ENCODE data around the gene GRIN2A.
A peak's percentile ranks its signal among the peaks of the same experiment; 100 is the strongest.

Gene GRIN2A

DNA sequence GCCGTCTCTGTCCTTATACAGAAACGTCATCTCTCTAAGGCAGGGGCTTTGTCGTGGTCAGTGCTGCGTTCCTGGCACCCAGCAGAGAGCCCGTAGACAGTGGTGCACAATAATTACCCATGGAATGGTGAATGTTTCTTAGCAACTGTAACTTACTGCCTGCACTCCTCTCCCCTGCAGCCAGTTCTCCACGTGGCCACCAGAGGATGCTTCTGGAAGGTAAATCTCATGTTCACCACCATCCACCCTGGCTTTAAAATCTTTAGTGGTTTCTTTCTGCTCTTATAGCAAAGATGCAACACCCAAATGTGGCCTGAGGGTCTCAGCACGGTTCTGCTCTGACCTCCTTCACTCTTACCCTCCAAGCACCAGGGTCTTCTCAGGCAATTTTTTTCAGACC lies 150.8 kb downstream of the GRIN2A start:
- no peak for DNase-seq (ENCODE audit: low spot score)

DNA sequence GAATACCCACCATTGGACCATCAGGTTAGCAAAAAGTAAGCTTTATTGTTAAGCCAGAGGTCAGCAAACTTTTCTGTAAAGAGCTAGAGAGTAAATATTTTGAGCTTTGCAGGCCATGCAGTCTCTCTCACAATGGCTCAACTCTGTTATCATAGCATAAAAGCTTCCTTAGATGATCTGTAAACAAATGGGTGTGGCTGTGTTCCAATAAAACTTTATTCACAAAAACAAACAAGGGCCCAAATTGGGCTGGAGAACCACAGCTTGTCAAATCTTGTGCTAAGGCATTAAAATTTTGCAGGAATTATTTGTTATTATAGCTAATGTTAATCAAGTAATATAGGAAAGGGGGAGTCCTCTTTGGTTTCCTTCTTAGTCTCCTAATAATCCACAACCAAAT lies 153.6 kb downstream of the GRIN2A start:
- DNase-seq (ENCODE audit: low spot score) = no peak

DNA sequence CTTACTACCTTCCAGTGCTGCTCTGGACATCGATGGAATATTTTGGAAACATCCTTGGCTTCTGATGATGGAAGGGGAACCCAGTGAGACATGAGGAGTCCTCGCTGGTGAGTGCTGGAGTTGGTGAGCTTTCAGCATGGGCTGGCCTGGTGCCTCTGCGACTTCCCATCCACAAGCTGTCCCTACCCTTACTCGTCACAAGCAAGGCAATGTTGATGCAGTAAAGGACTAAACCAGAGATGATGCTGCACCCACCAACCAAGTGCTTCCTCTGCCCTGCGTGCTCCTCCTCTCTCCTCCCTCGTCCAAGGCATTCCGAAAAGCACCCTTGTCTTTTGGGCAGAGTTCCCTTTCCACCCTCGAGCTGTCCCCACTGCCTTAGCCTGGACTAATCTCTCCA lies 154.7 kb downstream of the GRIN2A start:
- DNase-seq (ENCODE audit: low spot score) = no peak

DNA sequence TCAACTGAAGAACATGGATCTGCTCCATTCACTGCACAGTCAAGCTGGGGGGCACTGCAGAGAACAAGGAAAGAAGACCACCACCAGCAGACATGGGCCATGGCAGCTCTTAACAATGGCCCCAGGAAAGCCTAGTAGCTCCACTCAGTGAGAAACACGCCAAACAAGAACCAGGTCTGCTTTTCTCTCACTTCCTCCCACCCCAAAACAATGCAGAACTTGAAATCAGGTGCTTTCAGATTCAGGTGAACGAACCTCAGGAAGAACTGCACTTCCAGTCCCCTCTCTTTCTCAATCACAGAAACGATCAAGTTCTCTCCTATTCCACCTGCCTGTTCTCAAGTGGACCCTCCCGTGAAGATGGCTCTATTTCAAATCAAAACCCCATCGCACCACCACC lies 155.6 kb downstream of the GRIN2A start:
- DNase-seq (ENCODE audit: low spot score) = no peak

DNA sequence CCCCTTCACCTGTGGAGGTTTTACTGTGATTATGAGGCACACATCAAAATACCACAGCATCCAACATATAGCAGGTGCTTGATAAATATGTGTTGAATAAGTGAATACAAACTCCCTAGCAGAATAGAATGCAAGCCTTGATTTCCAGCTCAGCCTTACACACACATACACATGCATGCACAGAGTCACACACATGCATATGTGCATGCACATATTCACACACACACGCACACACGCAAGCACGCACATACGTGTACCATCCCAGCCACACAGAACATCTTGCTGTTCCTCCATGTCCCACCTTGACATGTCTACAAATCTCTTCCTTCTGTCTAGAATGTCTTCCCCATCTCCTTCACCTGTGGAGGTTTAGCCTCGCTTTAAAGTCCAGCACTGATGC lies 160.1 kb downstream of the GRIN2A start:
- DNase-seq (ENCODE audit: low spot score) = no peak

DNA sequence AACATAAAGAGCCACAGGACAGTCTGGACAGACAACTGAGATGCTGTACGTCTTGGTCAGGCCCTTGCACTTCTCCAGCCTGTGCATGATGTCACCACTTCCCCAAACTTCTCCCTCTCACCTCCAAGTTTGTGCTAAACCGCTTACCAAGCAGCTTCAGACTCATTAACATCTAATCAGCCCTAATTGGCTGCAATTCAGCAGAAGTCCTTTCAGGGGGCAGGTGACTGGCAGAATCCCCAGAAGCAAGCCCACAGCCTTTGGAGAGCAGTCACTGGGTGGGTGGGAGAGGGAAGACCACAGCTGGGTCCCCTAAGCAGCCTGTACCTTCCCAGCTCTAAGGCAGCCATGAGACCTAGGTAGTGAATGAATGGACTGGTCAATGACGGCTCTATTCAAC lies 161.4 kb downstream of the GRIN2A start:
- DNase-seq (ENCODE audit: low spot score) = no peak

DNA sequence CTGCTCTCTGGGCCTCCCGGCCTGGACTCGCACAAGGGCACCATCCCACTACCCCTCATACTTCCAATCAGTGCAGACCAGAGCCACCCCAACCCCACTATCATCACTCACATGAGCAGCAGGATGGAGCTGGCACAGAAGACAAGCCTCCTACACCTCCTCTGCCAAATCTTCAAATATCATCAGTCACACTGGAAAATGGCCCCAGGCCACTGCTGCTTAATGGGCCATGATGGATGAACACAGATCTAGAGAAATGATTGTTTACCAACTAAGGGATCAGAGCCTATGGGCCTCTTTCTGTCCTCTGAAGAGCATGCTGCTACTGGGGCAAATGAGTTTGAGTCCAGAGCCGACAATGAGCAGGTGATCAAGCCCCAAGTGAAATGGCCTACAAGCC lies 165.5 kb downstream of the GRIN2A start:
- no peak for DNase-seq (ENCODE audit: low spot score)

DNA sequence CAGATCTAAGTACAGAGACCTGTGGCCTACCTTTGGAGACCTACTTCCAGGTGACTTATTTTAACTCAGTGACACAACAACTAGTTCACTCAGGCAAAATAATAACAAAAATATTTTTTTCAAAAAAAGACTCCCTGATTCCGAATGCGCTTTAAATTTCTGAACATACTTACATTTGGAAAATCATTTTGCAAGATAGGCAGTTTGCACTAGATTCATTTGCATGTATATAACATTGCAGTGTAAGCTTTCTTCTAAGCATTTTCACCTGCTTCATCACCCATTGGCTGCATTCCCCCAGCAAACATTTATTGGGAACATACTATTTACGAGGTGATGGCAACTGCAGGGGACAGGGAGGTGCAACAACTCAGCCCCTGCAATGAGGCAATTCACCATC lies 166.8 kb downstream of the GRIN2A start:
- DNase-seq (ENCODE audit: low spot score) = no peak

DNA sequence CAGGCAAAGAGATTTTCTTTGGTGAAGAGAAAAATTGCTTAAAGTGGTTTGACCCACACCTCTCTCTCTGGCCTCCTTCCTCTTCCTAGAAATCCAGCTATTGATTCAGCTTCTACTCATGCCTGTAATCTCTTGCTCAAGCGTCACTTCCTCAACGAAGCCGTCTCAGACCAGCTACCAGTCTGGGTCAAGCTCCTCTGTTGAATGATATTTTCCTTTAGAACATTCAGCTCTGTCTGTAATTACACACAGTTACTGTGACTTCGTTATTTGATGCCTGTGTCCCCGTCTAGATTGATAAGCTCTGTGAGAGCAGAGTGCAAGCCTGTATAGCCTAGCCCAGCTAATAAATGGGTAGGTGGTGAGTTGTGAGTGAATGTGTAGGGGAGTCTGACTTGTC lies 168.5 kb downstream of the GRIN2A start:
- no peak for DNase-seq (ENCODE audit: low spot score)

DNA sequence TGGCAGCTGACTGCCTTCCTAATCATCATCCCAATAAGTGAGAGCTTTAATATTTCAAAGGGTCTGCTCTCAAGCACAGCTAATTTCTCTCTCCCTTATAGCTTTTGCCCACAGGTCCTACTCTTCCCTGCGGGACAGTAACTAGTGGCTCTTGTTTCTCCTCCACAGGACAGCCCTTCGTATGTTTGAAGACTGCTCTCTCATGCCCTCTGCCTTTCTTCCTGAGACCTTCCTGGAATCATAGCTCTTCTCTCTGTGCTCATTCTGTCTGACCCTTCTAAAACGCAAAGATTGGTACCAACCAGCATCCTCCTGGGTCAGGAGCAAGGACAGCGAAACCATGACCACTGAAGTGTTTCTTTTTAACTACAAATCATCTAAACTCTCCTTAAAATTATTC lies 168.9 kb downstream of the GRIN2A start:
- no peak for DNase-seq (ENCODE audit: low spot score)

DNA sequence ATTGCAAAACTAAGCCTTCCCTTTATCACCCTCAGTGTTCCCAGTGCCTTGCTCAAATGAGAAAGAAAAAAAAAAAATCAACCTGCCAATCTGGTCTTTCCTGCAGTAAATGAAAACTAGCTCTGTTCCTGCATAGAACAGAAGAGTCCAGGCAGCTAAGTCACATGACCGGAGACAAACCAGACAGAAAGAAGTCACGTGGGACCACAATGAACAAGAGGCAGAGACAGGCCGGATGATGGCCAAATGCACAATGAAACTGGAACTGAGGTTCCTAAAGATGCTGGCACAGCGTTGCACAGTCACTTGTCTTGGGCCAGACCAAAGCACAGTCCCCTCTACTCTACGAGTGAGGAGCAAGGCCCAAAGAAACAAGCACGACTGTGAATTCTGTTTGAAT lies 172.5 kb downstream of the GRIN2A start:
- DNase-seq (ENCODE audit: low spot score) = peak; percentile 26

DNA sequence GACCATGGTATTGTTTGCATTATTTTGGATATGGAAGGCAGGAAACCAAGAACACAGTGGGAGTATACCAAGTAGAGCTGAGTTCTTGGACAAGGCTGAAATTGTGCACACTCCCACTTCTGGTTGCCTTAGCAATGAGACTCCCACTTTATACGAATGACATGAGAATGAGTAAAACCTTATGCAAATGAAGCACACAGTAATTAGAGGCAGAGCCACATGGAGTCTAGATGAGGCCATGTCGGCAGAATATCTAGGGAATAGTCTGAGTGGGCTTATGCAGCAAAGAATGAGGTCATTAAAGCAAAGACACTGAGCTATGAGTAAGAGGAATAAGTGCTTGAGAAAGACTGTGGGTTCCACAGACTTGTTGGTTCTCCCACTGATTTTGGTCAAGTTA lies 178.7 kb downstream of the GRIN2A start:
- no peak for DNase-seq (ENCODE audit: low spot score)

DNA sequence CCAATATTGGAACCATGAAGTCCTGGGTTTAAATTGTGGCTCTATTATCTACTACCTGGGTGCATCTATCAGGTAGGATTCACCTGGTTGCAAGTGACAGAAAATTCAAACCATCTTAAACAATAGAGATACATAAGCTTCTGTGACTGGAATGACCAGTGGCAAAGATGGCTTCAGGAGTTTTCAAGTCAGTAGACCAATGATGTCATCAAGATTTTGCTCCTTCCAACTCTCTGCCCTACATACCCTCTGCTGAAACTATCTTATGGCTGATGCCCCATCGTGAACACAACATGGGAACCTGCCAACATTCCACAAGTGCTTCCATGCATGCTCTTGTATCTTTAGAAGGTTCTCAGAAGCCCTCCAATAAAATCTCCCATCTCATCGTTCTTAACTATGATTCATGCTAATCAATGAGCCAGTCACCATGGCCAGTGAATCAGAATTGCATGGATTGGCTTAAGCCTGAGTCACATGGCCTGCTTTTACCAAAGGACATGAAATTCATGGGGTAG lies 180.9 kb downstream of the GRIN2A start:
- no peak for DNase-seq (ENCODE audit: low spot score)

DNA sequence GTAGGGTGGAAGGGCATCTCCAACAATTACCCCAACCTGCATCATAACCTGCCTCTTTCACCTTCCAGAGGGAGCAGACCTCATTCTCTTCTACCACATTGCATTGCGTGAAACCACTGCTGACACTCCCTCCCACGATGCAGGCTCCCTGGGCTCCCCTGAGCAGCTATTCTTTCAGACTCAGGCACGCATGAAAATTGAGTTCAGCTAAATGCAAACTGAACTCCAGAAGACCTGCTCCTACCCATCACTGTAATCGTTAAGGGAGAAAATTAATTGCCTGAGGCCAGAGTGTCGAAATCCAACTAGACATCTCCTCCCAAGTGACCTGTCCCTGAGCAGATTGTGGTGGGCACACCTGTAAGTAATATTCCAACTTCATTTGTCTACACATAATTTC lies 186.0 kb downstream of the GRIN2A start:
- DNase-seq (ENCODE audit: low spot score) = no peak

DNA sequence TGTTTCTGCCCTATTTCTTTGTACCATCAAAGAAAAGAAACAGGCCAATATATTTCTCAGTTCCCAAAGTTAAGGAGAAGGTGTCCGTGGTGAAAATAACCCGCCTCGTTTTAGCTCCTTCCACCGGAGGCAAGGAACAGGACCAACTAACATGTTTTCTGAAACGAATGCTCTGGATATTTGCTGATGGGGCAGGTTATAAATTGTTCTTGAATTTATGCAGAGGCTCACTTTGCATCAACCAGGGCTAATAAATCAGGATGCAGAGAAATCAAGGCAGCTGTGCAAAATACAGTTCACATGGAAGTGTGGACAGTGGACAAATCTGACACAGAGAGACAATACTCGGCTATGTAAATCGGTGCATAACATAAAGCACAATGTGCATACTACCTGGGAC lies 189.8 kb downstream of the GRIN2A start:
- DNase-seq (ENCODE audit: low spot score) = no peak

DNA sequence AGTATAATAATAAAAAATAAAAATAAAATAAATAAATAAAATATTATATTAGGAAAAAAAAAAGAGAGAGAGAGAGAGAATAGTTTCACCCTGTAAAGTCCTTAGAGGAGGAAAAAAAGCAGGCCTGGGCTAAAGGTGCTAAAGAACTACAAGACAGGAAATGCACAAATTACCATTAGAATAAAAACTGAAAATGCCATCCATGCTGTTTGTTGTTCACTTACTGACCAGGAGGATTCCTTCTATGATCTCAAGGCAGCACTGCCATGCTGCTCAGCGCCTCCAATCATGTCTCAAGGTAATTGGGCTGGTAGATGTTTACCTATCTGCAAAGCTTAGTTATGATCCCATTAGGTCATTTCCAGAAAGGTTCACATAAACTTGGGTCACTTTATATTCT lies 201.2 kb downstream of the GRIN2A start:
- no peak for DNase-seq (ENCODE audit: low spot score)

DNA sequence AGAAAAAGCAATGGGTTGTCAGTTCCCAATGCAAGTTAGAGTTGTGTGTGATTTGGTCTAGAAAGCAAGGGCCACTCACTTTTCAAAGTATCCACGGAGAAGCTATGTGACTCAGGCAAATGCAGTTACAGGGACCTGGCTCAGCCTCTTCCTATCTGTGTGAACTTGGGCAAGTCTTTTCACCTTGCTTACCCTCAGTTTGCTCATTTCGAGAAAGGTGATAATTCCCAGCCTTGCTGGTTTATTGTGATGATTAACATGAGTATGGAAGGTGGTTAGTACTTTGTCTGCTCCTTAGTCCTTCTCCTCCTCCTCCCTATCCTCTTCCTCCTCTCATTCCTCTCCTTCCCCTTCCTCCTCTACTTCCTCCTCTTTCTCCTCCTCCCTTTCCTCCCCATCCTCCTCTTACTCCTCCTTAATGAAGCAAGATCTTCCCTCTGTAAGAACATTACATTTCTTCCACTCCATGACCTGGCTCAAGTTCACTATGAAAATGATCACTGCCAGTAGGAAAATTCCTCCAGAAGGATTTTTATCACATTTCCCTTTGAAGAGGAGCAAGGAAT lies 204.0 kb downstream of the GRIN2A start:
- no peak for DNase-seq (ENCODE audit: low spot score)

DNA sequence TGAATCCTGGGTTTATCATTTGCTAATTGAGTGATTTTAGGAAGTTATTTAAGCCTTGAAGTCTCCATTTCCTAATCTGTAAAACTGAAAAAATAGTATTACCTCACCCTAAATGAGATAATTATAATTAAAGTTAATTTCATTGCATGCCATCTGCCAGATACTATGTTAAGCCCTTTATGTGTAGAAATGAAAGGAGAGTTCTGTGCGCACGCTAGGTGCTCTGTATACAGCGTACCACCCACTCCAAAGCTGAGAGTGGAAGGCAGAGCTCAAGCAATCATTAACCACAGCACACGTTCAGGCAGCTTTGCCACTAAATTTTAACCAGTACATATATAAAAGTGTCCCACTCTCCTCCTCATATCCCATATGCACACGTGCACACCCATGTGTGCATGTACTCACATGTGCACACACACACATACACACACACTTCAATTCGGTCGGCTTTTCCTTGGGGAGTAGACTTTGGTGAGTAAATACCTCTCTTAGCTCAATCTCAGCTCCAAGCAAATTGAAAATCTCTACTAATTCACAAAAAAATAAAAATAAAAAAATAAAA lies 204.8 kb downstream of the GRIN2A start:
- no peak for DNase-seq (ENCODE audit: low spot score)

DNA sequence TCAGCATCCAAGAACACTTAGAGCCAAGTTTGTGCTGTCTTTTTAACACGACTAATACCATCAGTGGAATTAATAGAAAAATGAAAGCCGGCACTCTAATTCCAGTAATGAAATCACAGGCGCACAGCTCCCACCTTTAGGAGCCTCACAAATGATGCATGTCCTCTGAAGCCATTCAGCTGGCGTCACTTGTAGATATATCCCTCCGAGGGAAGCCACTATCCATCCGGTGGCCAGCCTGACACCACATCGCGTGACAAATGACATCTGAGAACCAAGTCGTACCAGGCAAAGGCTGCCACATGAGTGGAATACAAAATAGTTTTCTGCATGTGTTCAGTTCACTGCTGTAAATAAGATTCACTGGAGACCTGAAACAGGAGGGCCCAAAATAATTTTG lies 205.6 kb downstream of the GRIN2A start:
- DNase-seq (ENCODE audit: low spot score) = no peak

DNA sequence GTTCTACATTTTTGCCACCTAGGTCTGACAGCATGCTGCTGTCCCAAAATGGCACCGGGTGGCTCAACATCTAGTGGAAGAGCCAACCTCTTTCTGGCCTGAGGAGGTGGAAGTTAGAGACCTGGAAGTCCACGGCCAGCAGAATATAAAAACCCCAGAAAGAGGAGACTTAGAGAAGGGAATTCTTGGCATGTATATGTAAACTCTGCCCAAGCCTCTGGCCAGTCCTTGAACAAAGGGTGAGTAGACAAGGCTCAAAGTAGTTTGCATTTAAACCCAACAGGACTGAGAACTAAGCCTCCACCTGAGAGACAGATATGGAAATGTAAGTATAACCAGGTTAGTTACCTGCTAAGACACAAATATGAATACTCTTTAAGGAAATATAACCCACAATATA lies 210.3 kb downstream of the GRIN2A start:
- DNase-seq (ENCODE audit: low spot score) = no peak

DNA sequence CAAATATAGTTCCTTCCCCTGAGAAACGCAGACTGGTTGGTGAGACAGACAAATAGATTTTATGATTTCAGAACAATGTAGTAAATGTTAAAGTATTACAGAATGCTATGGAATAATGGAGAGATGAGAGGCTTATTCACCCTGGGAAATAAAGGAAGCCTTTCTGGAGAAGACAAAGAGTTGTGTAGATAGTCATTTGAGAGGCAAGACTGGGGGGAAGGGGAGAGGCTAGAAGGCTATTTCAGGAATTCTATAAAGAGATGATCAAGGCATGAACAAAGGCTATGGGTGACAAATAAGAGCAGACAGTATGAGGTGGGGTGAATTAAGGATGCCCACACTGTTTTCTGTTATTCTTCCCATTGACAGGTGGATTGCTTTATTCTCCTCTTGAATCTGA lies 211.4 kb downstream of the GRIN2A start:
- no peak for DNase-seq (ENCODE audit: low spot score)

DNA sequence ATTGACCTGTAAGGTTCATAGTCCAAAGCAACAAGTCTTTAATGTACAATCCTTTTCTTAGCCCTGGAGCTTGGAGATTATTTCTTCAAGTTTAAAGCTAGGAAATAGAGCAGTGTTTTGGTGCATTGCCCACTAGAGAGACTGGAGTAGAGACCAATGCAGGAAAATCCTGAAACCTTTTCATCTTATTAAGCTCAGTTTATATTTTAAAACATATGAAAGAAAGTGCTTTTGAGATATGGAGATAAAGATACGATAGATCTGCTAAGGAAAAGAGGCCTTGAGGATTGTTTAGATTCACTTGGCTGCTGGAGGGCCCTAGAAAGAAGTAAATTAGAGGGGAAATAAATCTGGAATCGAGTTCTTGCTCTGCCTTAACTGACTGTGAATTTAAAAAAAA lies 212.0 kb downstream of the GRIN2A start:
- no peak for DNase-seq (ENCODE audit: low spot score)

DNA sequence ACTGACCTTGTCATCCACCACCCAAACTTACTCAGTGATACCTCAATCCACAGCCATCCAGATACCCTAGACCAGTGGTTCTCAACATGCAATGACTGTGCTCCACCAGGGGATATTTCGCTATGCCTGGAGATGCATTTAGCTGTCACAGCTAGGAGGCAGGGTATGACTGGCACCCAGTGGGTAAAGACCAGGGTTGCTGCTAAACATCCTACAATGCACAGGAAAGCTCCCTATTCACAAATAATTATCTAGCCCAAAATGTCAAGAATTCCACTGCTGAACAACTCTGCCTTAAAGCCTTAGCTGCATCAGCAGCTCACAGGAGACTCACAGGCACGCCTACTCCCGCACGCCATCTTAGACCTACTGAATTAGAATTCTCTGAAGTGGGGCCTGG lies 212.6 kb downstream of the GRIN2A start:
- DNase-seq (ENCODE audit: low spot score) = no peak

DNA sequence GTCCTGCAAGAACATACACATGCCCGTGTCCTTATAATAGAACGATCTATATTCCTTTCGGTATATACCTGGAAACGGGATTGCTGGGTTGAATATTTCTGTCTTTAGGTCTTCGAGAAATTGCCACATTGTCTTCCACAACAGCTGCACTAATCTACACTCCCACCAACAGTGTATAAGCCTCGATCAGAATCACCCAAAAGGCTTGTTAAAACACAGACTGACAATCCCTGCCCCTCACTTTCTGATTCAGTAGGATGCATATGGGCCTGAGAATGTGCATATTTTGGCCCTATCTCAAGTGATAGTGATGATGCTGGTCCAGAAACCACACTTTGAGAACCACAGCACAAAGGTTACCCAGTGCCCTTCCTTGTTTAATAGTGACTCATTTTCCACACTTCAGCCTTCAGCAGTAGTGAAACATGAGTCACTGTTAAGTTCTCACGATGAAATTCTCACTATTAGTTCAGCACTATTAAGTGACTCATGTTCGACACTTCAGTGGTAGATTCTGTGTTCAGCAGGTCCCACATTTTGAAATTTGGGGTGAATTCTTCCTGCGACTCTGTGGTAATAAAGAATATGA lies 215.6 kb downstream of the GRIN2A start:
- DNase-seq (ENCODE audit: low spot score) = no peak

All from COLO829 (cell line).